DND-41 (cell line): Measurements from ENCODE around the gene EFEMP2.

ENCODE experiments used
- CTCF ChIP-seq: IDR thresholded peaks from 2 replicates; pipeline ENCODE4 v1.5.1; 2012; ENCODE audit warnings: borderline replicate concordance, low read length, moderate library complexity, mild to moderate bottlenecking; ENCODE audit not compliant: poor library complexity, severe bottlenecking; ENCODE audit errors: extremely low read depth
- EZH2 ChIP-seq: IDR thresholded peaks from 3 replicates; pipeline ENCODE4 v1.6.1; 2012; ENCODE audit warnings: borderline replicate concordance, low read depth, mild to moderate bottlenecking, moderate library complexity, low read length, inconsistent platforms; ENCODE audit not compliant: severe bottlenecking

- no peak for TF ChIP-seq CTCF
- TF ChIP-seq EZH2 = no peak
Measured at GRCh38 chr11:65921033-65921555, 48.5 kb upstream of the EFEMP2 start.
